ENCODE data around the gene CACNA1G. TPM values are rescaled to one million over a fixed set of nuclear protein-coding genes. Genes with fewer than 3 reads are reported as not detected.

Gene CACNA1G
- total and polyA plus RNA-seq, 9 of the 15 experiments (the other 6 are each of a cell fraction or from before 2014, with no cell fraction given): 0.01 TPM; not detected in 8

DNA sequence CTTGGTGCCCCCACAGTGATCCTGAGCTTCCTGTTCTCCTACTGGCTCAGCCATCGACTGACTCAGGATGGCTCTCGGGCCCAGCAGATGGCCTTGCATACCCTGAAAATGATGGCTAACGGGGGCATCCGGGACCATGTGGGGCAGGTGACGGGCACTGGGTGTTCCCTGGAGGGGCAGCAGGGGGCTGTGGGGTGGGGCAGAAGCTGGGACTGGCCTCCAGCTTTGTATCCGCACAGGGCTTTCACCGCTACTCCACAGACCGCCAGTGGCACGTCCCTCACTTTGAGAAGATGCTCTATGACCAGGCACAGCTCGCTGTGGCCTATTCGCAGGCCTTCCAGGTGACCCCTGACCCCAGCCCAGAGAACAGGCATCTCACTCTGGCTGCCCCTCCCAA, 10.5 kb upstream of the CACNA1G start:
- intact Hi-C loops (cut with micrococcal nuclease): loop anchor here (1.0 to 5.0 kb wide), 3 partner anchors 77 to 392 kb away; no protein-coding TSS in a partner anchor
- no peaks in the 10 kb centered on the region for H3K36me3 ChIP-seq (ENCODE audit: control insufficient read depth, insufficient read depth, low read length)
- ATAC-seq (no peak), FAIRE-seq (no peak), DNase-seq (ENCODE audit: extremely low read depth in 1 of 4, low spot score in 3 of 4) (no peak)
- H3K79me2 ChIP-seq (ENCODE audit: control insufficient read depth, insufficient read depth, low read length): no peaks in the 10 kb centered on the region
- TF ChIP-seq TAF9B (IDR thresholded peaks at IDR 0.05; ENCODE audit: partially characterized antibody) (no peak), ZBTB8A (IDR thresholded peaks at IDR 0.05; ENCODE audit: partially characterized antibody) (no peak), BRD4 (IDR thresholded peaks at IDR 0.05) (no peak), NFIC (IDR thresholded peaks at IDR 0.05) (no peak), PREB (CRISPR knock-in tag; IDR thresholded peaks at IDR 0.05) (no peak), BRF2 (IDR thresholded peaks at IDR 0.05; ENCODE audit: borderline replicate concordance, insufficient read depth, insufficient read length) (no peak), TEAD4 (IDR thresholded peaks at IDR 0.05; ENCODE audit: low read length) (no peak), TEAD4 (CRISPR knock-in tag; IDR thresholded peaks at IDR 0.05; ENCODE audit: borderline replicate concordance) (no peak), NFYB (IDR thresholded peaks at IDR 0.05; ENCODE audit: extremely low read depth, insufficient read length) (no peak), ZNF696 (CRISPR knock-in tag; conservative IDR thresholded peaks at IDR 0.05) (no peak), GABPB2 (CRISPR knock-in tag; conservative IDR thresholded peaks at IDR 0.05) (no peak), MCM3 (IDR thresholded peaks at IDR 0.05) (no peak), L3MBTL2 (IDR thresholded peaks at IDR 0.05) (no peak), CCAR2 (IDR thresholded peaks at IDR 0.05; ENCODE audit: low read depth, low read length) (no peak), NEUROD1 (IDR thresholded peaks at IDR 0.05; ENCODE audit: borderline replicate concordance, low read depth, low read length, partially characterized antibody) (no peak)
- H4K20me1 ChIP-seq (replicated peaks; ENCODE audit: control insufficient read depth, insufficient read depth, low read length): no peaks in the 10 kb centered on the region; the same call in 1 of the 2 replicates
- in situ Hi-C loops (cut with MboI): loop anchor here (5.0 to 10.0 kb wide), 4 partner anchors 77 to 405 kb away; no protein-coding TSS in a partner anchor
- H3K4me2 ChIP-seq (ENCODE audit: insufficient read depth, low read length): no peak overlapping the region
- H3K4me1 ChIP-seq (replicated peaks in 1 of 2; ENCODE audit: control insufficient read depth in 2 of 2, insufficient read depth in 2 of 2, low read length in 2 of 2): peaks cover 9 to 43% of the 10 kb centered on the region in 2 experiments; a peak in 4 of 5 replicates
- no peaks in the 10 kb centered on the region for H3K9me1 ChIP-seq (ENCODE audit: control insufficient read depth, insufficient read depth, low read length)
- H3K9me3 ChIP-seq (replicated peaks; ENCODE audit: control insufficient read depth, insufficient read depth, low read depth, low read length): no peaks in the 10 kb centered on the region
- WGBS (ENCODE audit: insufficient coverage, low coverage, missing lambda C conversion rate): 85% methylated on average over 6 of the region's 11 CpGs
- ChIA-PET POLR2A (interaction anchor here (0.6 to 0.8 kb wide), 3 partner anchors 76 to 749 kb away, joined by 3 to 4 read pairs (median 3); no protein-coding TSS in a partner anchor), CTCF (ENCODE audit: low intra/inter-chr PET ratio) (interaction anchor here (0.8 to 1.7 kb wide), 3 partner anchors 67 to 145 kb away, joined by 3 to 6 read pairs (median 4); no protein-coding TSS in a partner anchor)
- H3K27me3 ChIP-seq (ENCODE audit: control insufficient read depth in 2 of 2, insufficient read depth in 2 of 2, low read length in 2 of 2): peaks cover 3 to 25% of the 10 kb centered on the region in 2 experiments; a peak in 2 of 5 replicates
- H2AFZ ChIP-seq (ENCODE audit: low read depth, low read length): no peak overlapping the region
- BruUV-seq (replicated peaks): no TSS peak
- H3K9ac ChIP-seq (ENCODE audit: insufficient read depth in 1 of 2, low read depth in 2 of 2, low read length in 2 of 2): 0 out of 4 replicates have a peak overlapping the region, but pooled peaks of 1 of the 2 experiments have one; percentile 37
- no peak overlapping the region for H3K27ac ChIP-seq (ENCODE audit: extremely low read depth, low read depth, low read length)
- H3K4me3 ChIP-seq: no peak overlapping the region
